SK-N-SH treated with all-trans-retinoic acid at 6 μM for 48 hours (cell line): ENCODE results near the gene ALG9.

Experiments
- ATAC-seq: fragments of 200-7000 bp; cut with Tn5 transposase; 3 replicates; pipeline ENCODE4 v1.9.1; 2020; ENCODE audit warnings: mild to moderate bottlenecking, moderate library complexity
- ARNTL ChIP-seq: fragments of 450-650 bp; formaldehyde crosslinking; IDR thresholded peaks from 2 replicates; pipeline ENCODE4 v1.5.0; 2020; ENCODE audit warnings: low read depth, mild to moderate bottlenecking, moderate library complexity, borderline replicate concordance
- BACH2 ChIP-seq: fragments of 250-450 bp; sonication (Bioruptor Pico); IDR thresholded peaks from 2 replicates; pipeline ENCODE4 v1.9.0; 2021; ENCODE audit warnings: mild to moderate bottlenecking, borderline replicate concordance
- CSDC2 ChIP-seq: fragments of 250-450 bp; sonication (Bioruptor Pico); IDR thresholded peaks from 2 replicates; pipeline ENCODE4 v1.5.0; 2020; ENCODE audit warnings: mild to moderate bottlenecking, moderate library complexity
- ISL1 ChIP-seq: fragments of 250-450 bp; sonication (Bioruptor Pico); IDR thresholded peaks from 2 replicates; pipeline ENCODE4 v2.1.2; 2022; ENCODE audit warnings: mild to moderate bottlenecking, moderate library complexity
- OSR1 ChIP-seq: fragments of 250-450 bp; sonication (Bioruptor Pico); IDR thresholded peaks from 2 replicates; pipeline ENCODE4 v1.8.0; 2022; ENCODE audit warnings: moderate library complexity, mild to moderate bottlenecking, inconsistent platforms
- PPARA ChIP-seq: fragments of 250-450 bp; sonication (Bioruptor Pico); IDR thresholded peaks from 2 replicates; pipeline ENCODE4 v1.5.0; 2020; ENCODE audit warnings: mild to moderate bottlenecking, borderline replicate concordance
- RARB ChIP-seq: fragments of 250-450 bp; sonication (Bioruptor Pico); IDR thresholded peaks from 2 replicates; pipeline ENCODE4 v1.8.0; 2021; ENCODE audit warnings: mild to moderate bottlenecking, moderate library complexity
- SNAI2 ChIP-seq: fragments of 250-450 bp; sonication (Bioruptor Pico); IDR thresholded peaks from 2 replicates; pipeline ENCODE4 v1.5.0; 2020; ENCODE audit warnings: mild to moderate bottlenecking, moderate library complexity
- TCF4 ChIP-seq: fragments of 250-450 bp; sonication (Bioruptor Pico); IDR thresholded peaks from 2 replicates; pipeline ENCODE4 v1.8.0; 2021; ENCODE audit warnings: mild to moderate bottlenecking, moderate library complexity, borderline replicate concordance
- ZC3H10 ChIP-seq: fragments of 250-450 bp; sonication (Bioruptor Pico); IDR thresholded peaks from 2 replicates; pipeline ENCODE4 v1.5.1; 2021; ENCODE audit warnings: mild to moderate bottlenecking, moderate library complexity
- ZFP3 ChIP-seq: fragments of 250-450 bp; sonication (Bioruptor Pico); IDR thresholded peaks from 2 replicates; pipeline ENCODE4 v1.5.0; 2020; ENCODE audit warnings: mild to moderate bottlenecking, moderate library complexity
- ZNF565 ChIP-seq: fragments of 450-650 bp; formaldehyde crosslinking; conservative IDR thresholded peaks from 2 replicates; pipeline ENCODE4 v1.5.0; 2020; ENCODE audit warnings: low read depth, mild to moderate bottlenecking, moderate library complexity
- ZNF70 ChIP-seq: fragments of 450-650 bp; formaldehyde crosslinking; IDR thresholded peaks from 2 replicates; pipeline ENCODE4 v1.5.0; 2020; ENCODE audit warnings: mild to moderate bottlenecking, moderate library complexity
- ZNF8 ChIP-seq: fragments of 450-650 bp; formaldehyde crosslinking; IDR thresholded peaks from 2 replicates; pipeline ENCODE4 v1.5.0; 2020; ENCODE audit warnings: mild to moderate bottlenecking, moderate library complexity
- TF ChIP-seq, protein P1 (sequence below): fragments of 250-450 bp; sonication (Bioruptor Pico); IDR thresholded peaks from 2 replicates; pipeline ENCODE4 v1.5.0; 2020; ENCODE audit warnings: mild to moderate bottlenecking, moderate library complexity
- TF ChIP-seq, protein P2 (sequence below): fragments of 250-450 bp; sonication (Bioruptor Pico); IDR thresholded peaks from 2 replicates; pipeline ENCODE4 v1.8.0; 2020; ENCODE audit warnings: mild to moderate bottlenecking, moderate library complexity, borderline replicate concordance
- TF ChIP-seq, protein P3 (sequence below): fragments of 250-450 bp; sonication (Bioruptor Pico); IDR thresholded peaks from 2 replicates; pipeline ENCODE4 v1.5.1; 2020; ENCODE audit warnings: low read depth, mild to moderate bottlenecking, moderate library complexity
- TF ChIP-seq, protein P4 (sequence below): fragments of 250-450 bp; sonication (Bioruptor Pico); IDR thresholded peaks from 2 replicates; pipeline ENCODE4 v1.5.1; 2021; ENCODE audit warnings: mild to moderate bottlenecking, moderate library complexity
- TF ChIP-seq, protein P5 (sequence below): fragments of 250-450 bp; sonication (Bioruptor Pico); IDR thresholded peaks from 2 replicates; pipeline ENCODE4 v1.8.0; 2021; ENCODE audit warnings: low read depth, mild to moderate bottlenecking, moderate library complexity, borderline replicate concordance

ALG9 gene

DNA sequence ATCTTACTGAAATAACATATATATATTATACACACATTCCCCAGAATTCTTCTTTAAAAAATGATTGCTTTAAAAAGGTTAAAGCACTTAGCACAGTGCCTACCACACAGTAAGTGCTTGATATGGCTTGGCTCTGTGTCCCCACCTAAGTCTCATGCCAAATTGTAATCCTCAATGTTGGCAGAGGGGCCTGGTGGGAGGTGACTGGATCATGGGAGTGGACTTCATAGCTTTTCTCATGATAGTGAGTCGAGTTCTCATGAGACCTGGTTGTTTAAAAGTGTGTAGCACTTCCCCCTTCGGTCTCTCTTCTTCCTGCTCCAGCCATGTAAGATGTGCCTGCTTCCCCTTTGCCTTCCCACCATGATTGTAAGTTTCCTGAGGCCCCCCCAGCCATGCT, 34.0 kb upstream of the ALG9 start:
- no peak for ATAC-seq

DNA sequence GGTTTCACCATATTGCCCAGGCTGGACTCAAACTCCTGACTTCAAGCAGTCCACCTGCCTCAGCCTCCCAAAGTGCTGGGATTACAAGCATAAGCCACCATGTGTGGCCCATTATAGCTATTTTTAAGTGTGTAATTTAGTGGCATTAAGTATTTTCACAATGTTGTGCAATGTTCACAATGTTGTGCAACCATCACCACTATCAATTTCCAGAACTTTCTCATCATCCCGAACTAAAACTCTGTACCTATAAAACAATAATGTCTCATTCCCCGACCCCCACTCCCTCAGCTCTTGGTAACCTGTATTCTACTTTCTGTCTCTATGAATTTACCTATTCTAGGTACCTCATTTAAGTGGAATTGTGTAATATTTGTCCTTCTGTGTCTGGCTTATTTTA, 15.5 kb upstream of the ALG9 start:
- no peak for ATAC-seq
- no peak for TF ChIP-seq ARNTL (CRISPR knock-in tag)
- no peak for TF ChIP-seq BACH2
- no peak for TF ChIP-seq PPARA (CRISPR knock-in tag)
- no peak for TF ChIP-seq SNAI2
- no peak for TF ChIP-seq CSDC2 (CRISPR knock-in tag)
- TF ChIP-seq ZNF8 (CRISPR knock-in tag): no peak
- TF ChIP-seq, protein P1, sequence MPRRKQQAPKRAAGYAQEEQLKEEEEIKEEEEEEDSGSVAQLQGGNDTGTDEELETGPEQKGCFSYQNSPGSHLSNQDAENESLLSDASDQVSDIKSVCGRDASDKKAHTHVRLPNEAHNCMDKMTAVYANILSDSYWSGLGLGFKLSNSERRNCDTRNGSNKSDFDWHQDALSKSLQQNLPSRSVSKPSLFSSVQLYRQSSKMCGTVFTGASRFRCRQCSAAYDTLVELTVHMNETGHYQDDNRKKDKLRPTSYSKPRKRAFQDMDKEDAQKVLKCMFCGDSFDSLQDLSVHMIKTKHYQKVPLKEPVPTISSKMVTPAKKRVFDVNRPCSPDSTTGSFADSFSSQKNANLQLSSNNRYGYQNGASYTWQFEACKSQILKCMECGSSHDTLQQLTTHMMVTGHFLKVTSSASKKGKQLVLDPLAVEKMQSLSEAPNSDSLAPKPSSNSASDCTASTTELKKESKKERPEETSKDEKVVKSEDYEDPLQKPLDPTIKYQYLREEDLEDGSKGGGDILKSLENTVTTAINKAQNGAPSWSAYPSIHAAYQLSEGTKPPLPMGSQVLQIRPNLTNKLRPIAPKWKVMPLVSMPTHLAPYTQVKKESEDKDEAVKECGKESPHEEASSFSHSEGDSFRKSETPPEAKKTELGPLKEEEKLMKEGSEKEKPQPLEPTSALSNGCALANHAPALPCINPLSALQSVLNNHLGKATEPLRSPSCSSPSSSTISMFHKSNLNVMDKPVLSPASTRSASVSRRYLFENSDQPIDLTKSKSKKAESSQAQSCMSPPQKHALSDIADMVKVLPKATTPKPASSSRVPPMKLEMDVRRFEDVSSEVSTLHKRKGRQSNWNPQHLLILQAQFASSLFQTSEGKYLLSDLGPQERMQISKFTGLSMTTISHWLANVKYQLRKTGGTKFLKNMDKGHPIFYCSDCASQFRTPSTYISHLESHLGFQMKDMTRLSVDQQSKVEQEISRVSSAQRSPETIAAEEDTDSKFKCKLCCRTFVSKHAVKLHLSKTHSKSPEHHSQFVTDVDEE (CRISPR knock-in tag): no peak
- TF ChIP-seq ZC3H10: no peak
- TF ChIP-seq ISL1 (CRISPR knock-in tag): no peak
- TF ChIP-seq ZNF70 (CRISPR knock-in tag): no peak
- TF ChIP-seq ZFP3 (CRISPR knock-in tag): no peak
- no peak for TF ChIP-seq RARB (CRISPR knock-in tag)
- TF ChIP-seq ZNF565 (CRISPR knock-in tag): no peak
- TF ChIP-seq, protein P2, sequence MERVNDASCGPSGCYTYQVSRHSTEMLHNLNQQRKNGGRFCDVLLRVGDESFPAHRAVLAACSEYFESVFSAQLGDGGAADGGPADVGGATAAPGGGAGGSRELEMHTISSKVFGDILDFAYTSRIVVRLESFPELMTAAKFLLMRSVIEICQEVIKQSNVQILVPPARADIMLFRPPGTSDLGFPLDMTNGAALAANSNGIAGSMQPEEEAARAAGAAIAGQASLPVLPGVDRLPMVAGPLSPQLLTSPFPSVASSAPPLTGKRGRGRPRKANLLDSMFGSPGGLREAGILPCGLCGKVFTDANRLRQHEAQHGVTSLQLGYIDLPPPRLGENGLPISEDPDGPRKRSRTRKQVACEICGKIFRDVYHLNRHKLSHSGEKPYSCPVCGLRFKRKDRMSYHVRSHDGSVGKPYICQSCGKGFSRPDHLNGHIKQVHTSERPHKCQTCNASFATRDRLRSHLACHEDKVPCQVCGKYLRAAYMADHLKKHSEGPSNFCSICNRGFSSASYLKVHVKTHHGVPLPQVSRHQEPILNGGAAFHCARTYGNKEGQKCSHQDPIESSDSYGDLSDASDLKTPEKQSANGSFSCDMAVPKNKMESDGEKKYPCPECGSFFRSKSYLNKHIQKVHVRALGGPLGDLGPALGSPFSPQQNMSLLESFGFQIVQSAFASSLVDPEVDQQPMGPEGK (CRISPR knock-in tag): no peak
- TF ChIP-seq, protein P3, sequence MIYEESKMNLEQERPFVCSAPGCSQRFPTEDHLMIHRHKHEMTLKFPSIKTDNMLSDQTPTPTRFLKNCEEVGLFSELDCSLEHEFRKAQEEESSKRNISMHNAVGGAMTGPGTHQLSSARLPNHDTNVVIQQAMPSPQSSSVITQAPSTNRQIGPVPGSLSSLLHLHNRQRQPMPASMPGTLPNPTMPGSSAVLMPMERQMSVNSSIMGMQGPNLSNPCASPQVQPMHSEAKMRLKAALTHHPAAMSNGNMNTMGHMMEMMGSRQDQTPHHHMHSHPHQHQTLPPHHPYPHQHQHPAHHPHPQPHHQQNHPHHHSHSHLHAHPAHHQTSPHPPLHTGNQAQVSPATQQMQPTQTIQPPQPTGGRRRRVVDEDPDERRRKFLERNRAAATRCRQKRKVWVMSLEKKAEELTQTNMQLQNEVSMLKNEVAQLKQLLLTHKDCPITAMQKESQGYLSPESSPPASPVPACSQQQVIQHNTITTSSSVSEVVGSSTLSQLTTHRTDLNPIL: no peak
- TF ChIP-seq OSR1 (CRISPR knock-in tag): no peak
- TF ChIP-seq, protein P4, sequence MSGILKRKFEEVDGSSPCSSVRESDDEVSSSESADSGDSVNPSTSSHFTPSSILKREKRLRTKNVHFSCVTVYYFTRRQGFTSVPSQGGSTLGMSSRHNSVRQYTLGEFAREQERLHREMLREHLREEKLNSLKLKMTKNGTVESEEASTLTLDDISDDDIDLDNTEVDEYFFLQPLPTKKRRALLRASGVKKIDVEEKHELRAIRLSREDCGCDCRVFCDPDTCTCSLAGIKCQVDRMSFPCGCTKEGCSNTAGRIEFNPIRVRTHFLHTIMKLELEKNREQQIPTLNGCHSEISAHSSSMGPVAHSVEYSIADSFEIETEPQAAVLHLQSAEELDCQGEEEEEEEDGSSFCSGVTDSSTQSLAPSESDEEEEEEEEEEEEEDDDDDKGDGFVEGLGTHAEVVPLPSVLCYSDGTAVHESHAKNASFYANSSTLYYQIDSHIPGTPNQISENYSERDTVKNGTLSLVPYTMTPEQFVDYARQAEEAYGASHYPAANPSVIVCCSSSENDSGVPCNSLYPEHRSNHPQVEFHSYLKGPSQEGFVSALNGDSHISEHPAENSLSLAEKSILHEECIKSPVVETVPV (CRISPR knock-in tag): no peak

More for the DNA sequence above, 34.0 kb upstream of the ALG9 start:
- TF ChIP-seq, protein P3: no peak
- TF ChIP-seq, protein P2 (CRISPR knock-in tag): no peak
- TF ChIP-seq SNAI2 (no peak), ISL1 (CRISPR knock-in tag) (peak; percentile 35; the same call in 1 of the 2 replicates)
- TF ChIP-seq, protein P5, sequence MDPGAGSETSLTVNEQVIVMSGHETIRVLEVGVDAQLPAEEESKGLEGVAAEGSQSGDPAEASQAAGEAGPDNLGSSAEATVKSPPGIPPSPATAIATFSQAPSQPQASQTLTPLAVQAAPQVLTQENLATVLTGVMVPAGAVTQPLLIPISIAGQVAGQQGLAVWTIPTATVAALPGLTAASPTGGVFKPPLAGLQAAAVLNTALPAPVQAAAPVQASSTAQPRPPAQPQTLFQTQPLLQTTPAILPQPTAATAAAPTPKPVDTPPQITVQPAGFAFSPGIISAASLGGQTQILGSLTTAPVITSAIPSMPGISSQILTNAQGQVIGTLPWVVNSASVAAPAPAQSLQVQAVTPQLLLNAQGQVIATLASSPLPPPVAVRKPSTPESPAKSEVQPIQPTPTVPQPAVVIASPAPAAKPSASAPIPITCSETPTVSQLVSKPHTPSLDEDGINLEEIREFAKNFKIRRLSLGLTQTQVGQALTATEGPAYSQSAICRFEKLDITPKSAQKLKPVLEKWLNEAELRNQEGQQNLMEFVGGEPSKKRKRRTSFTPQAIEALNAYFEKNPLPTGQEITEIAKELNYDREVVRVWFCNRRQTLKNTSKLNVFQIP: no peak

DNA sequence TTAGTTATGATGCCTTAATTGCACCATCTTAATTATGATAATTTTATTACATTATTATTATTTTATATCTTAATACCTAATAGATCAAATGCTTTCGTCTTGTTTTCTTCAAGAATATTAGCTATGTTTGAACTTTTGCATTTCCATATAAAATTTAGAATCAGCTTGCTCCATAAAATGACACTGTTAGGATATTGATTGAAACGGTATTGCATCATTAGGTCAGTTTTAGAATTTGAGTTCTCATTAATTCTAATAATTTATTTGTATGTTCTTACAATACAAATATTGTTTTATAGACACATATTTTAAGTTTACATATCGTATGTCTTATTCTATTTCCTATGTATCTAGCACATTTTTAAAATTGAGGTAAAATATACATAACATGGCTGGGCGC, 14.7 kb upstream of the ALG9 start:
- ATAC-seq: no peak
- TF ChIP-seq TCF4 (CRISPR knock-in tag) (no peak), ZC3H10 (no peak), ISL1 (CRISPR knock-in tag) (no peak), PPARA (CRISPR knock-in tag) (no peak)
- TF ChIP-seq, protein P1 (CRISPR knock-in tag): no peak
- TF ChIP-seq, protein P3: no peak
